OCI-LY1 (cell line): ENCODE measurements around the gene DNAAF8.

Source experiments
- H2AFZ ChIP-seq: fragments of 200-600 bp; sonication (generic), shearing (Covaris generic); 2 replicates; pipeline ENCODE4 v1.6.0; 2014; ENCODE audit warnings: antibody characterized with exemption, mild to moderate bottlenecking, low read length
- H3F3A ChIP-seq: fragments of 200-600 bp; sonication (generic), shearing (Covaris generic); 2 replicates; pipeline ENCODE4 v1.6.0; 2014; ENCODE audit warnings: mild to moderate bottlenecking, antibody characterized with exemption, low read length, moderate library complexity; ENCODE audit not compliant: insufficient read depth
- H3K27ac ChIP-seq: fragments of 200-600 bp; sonication (generic); 2 replicates; pipeline ENCODE4 v1.5.1; 2014; ENCODE audit warnings: low read length, mixed run types, mild to moderate bottlenecking, low read depth; ENCODE audit not compliant: poor library complexity, severe bottlenecking
- H3K27me3 ChIP-seq: fragments of 200-600 bp; sonication (generic); 2 replicates; pipeline ENCODE4 v1.6.0; 2014; ENCODE audit warnings: antibody characterized with exemption, mild to moderate bottlenecking, low read length, moderate library complexity; ENCODE audit not compliant: insufficient read depth
- H3K36me3 ChIP-seq: fragments of 200-600 bp; sonication (generic); 2 replicates; pipeline ENCODE4 v1.6.1; 2014; ENCODE audit warnings: mild to moderate bottlenecking, antibody characterized with exemption, low read length, moderate library complexity, mixed read lengths; ENCODE audit not compliant: insufficient read depth
- H3K4me1 ChIP-seq: fragments of 200-600 bp; sonication (generic); 2 replicates; pipeline ENCODE4 v1.5.1; 2014; ENCODE audit warnings: mild to moderate bottlenecking, low read length, moderate library complexity; ENCODE audit not compliant: insufficient read depth, severe bottlenecking
- H3K4me2 ChIP-seq: fragments of 200-600 bp; sonication (generic), shearing (Covaris generic); 2 replicates; pipeline ENCODE4 v1.6.1; 2014; ENCODE audit warnings: low read length
- H3K4me3 ChIP-seq: fragments of 200-600 bp; sonication (generic); 2 replicates; pipeline ENCODE4 v1.5.1; 2014; ENCODE audit warnings: low read length, low read depth, mild to moderate bottlenecking, mixed read lengths; ENCODE audit not compliant: poor library complexity, severe bottlenecking
- H3K79me2 ChIP-seq: fragments of 200-600 bp; shearing (Covaris generic); 2 replicates; pipeline ENCODE4 v1.6.1; 2016; ENCODE audit warnings: mixed run types, low read length, mixed read lengths; ENCODE audit not compliant: insufficient read depth
- H3K9ac ChIP-seq: fragments of 200-600 bp; sonication (generic), shearing (Covaris generic); 2 replicates; pipeline ENCODE4 v1.6.1; 2014; ENCODE audit warnings: mild to moderate bottlenecking, low read length, mixed read lengths
- H3K9me2 ChIP-seq: fragments of 200-600 bp; sonication (generic), shearing (Covaris generic); 2 replicates; pipeline ENCODE4 v1.6.1; 2014; ENCODE audit warnings: low read depth, mild to moderate bottlenecking, low read length, mixed read lengths
- H3K9me3 ChIP-seq: fragments of 200-600 bp; shearing (Covaris generic); 2 replicates; pipeline ENCODE4 v1.6.1; 2014; ENCODE audit warnings: low read length, mixed read lengths
- H4K20me1 ChIP-seq: fragments of 200-600 bp; sonication (generic), shearing (Covaris generic); 2 replicates; pipeline ENCODE4 v1.6.0; 2016; ENCODE audit warnings: mild to moderate bottlenecking, low read length; ENCODE audit not compliant: insufficient read depth
- CTCF ChIP-seq: fragments of 200-600 bp; sonication (generic), shearing (Covaris generic); IDR thresholded peaks from 2 replicates; pipeline ENCODE4 v1.5.1; 2017; ENCODE audit warnings: mild to moderate bottlenecking, antibody characterized with exemption, low read length, moderate library complexity, mixed read lengths
- EZH2 ChIP-seq: fragments of 200-600 bp; sonication (generic), shearing (Covaris generic); IDR thresholded peaks from 2 replicates; pipeline ENCODE4 v1.8.0; 2017; ENCODE audit warnings: borderline replicate concordance, mixed run types, mild to moderate bottlenecking, antibody characterized with exemption, low read length, moderate library complexity, mixed read lengths

Gene DNAAF8

GRCh38 chr16:4749700-4750257 is 15.4 kb downstream of the DNAAF8 start:
- Histone ChIP-seq H3K4me2 (no peak overlapping the region), H3K9ac (no peak overlapping the region), H3K36me3 (peaks cover 46% of the 10 kb centered on the region), H3K4me3 (no peak overlapping the region), H3F3A (no peaks in the 10 kb centered on the region), H3K27ac (no peak overlapping the region), H3K9me2 (no peaks in the 10 kb centered on the region), H2AFZ (no peak overlapping the region), H4K20me1 (no peaks in the 10 kb centered on the region), H3K27me3 (no peaks in the 10 kb centered on the region), H3K79me2 (no peaks in the 10 kb centered on the region), H3K4me1 (peaks cover 7% of the 10 kb centered on the region), H3K9me3 (no peaks in the 10 kb centered on the region)
- no peak for TF ChIP-seq CTCF

- Histone ChIP-seq H3K27me3 (no peaks in the 10 kb centered on the region), H3K27ac (no peak overlapping the region), H3K9me3 (no peaks in the 10 kb centered on the region), H2AFZ (no peak overlapping the region), H3K4me1 (peaks cover 7% of the 10 kb centered on the region), H3K36me3 (peaks cover 56% of the 10 kb centered on the region), H3K9me2 (no peaks in the 10 kb centered on the region), H3F3A (no peaks in the 10 kb centered on the region), H4K20me1 (no peaks in the 10 kb centered on the region), H3K4me2 (no peak overlapping the region), H3K9ac (no peak overlapping the region), H3K4me3 (no peak overlapping the region), H3K79me2 (no peaks in the 10 kb centered on the region)
- TF ChIP-seq CTCF (no peak), EZH2 (no peak)
These were observed 16.6 kb downstream of the DNAAF8 start for GRCh38 chr16:4750896-4751295.

GRCh38 chr16:4752351-4753100 is 18.2 kb downstream of the DNAAF8 start:
- Histone ChIP-seq H3K27me3 (no peaks in the 10 kb centered on the region), H3F3A (no peaks in the 10 kb centered on the region)

More at GRCh38 chr16:4752351-4753100, 18.2 kb downstream of the DNAAF8 start:
- H3K9me2 ChIP-seq = no peaks in the 10 kb centered on the region
- H3K36me3 ChIP-seq = peaks cover 68% of the 10 kb centered on the region
- peaks cover 7% of the 10 kb centered on the region for H3K4me1 ChIP-seq
- H3K9me3 ChIP-seq = no peaks in the 10 kb centered on the region
- no peak overlapping the region for H3K4me3 ChIP-seq
- TF ChIP-seq CTCF (no peak), EZH2 (no peak)
- H3K27ac ChIP-seq = no peak overlapping the region
- H3K4me2 ChIP-seq = no peak overlapping the region
- no peaks in the 10 kb centered on the region for H3K79me2 ChIP-seq
- no peak overlapping the region for H3K9ac ChIP-seq
- H4K20me1 ChIP-seq = no peaks in the 10 kb centered on the region
- H2AFZ ChIP-seq = no peak overlapping the region
